ENCODE measurements around the gene SHTN1.

- no peak for TF ChIP-seq CTCF (IDR thresholded peaks at IDR 0.05)
- TF ChIP-seq POLR2A (IDR thresholded peaks at IDR 0.05), result no peak
Measured at GRCh38 chr10:116978901-116979300, 26.1 kb downstream of the SHTN1 start.

Data from right lobe of liver (tissue), 4 donors.